Muscle layer of duodenum (tissue), 2 donors: ENCODE data around the gene RGR.

ENCODE experiments used
- H3K27ac ChIP-seq: one replicate; pipeline ENCODE4 v1.7.0; 2013; ENCODE audit warnings: mild to moderate bottlenecking, low read length
- H3K27me3 ChIP-seq: one replicate; pipeline ENCODE4 v1.7.0; 2013; ENCODE audit warnings: low read depth, mild to moderate bottlenecking, control low read depth, low read length
- H3K36me3 ChIP-seq, 2 donors: one replicate each; pipeline ENCODE4 v1.7.0; 2013; ENCODE audit warnings: low read length in 2 of 2, control low read depth in 1 of 2, mild to moderate bottlenecking in 1 of 2; ENCODE audit not compliant: insufficient read depth in 2 of 2, control insufficient read depth in 1 of 2
- H3K4me1 ChIP-seq, 2 donors: one replicate each; pipeline ENCODE4 v1.7.0; 2013; ENCODE audit warnings: low read length in 2 of 2, mild to moderate bottlenecking in 2 of 2, control low read depth in 1 of 2, moderate library complexity in 1 of 2; ENCODE audit not compliant: insufficient read depth in 2 of 2, control insufficient read depth in 1 of 2
- H3K4me3 ChIP-seq, 2 donors: one replicate each; pipeline ENCODE4 v1.7.0; 2013; ENCODE audit warnings: low read length in 2 of 2, low read depth in 1 of 2, mild to moderate bottlenecking in 1 of 2
- H3K9me3 ChIP-seq, 2 donors: one replicate each; pipeline ENCODE4 v1.7.0; 2013; ENCODE audit warnings: low read length in 2 of 2, control low read depth in 1 of 2, mild to moderate bottlenecking in 1 of 2; ENCODE audit not compliant: control insufficient read depth in 1 of 2
- donor health status: healthy.

Gene RGR

DNA sequence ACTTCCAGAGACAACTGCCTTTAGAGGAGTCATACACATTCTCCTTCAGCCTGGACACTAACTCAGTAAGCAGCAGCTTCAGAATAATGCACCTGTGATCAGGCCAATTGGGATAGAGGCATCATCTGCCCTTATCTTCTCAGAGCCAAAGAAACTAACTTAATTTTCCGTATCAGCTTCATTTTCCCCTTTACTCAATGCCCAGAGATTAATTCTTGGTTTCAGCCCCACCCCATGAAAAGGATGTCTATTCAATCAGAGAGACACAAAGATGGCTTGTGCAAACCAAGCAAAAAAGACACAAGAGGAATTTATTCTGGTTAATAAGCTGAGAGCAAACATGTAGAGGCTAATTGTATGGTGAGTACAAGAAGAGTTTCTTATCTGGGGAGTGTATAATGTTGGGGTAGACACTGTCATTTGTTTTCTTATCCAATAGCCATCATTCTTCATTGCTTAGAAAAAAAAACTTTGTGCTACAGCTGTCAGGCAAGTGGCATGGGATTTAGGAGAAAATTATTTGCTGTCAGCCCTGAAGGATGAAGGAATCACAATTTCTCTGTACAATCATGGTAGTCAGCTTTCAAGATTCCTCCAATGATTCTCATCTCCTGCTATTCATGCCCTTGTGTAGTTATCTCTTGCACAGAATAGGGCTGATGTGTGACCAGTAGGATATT lies 44.8 kb downstream of the RGR start:
- H3K27me3 ChIP-seq = no peaks in the 10 kb centered on the region
- H3K27ac ChIP-seq = no peak overlapping the region
- no peak overlapping the region for H3K4me3 ChIP-seq
- no peaks in the 10 kb centered on the region for H3K9me3 ChIP-seq
- H3K36me3 ChIP-seq = no peaks in the 10 kb centered on the region
- no peaks in the 10 kb centered on the region for H3K4me1 ChIP-seq

DNA sequence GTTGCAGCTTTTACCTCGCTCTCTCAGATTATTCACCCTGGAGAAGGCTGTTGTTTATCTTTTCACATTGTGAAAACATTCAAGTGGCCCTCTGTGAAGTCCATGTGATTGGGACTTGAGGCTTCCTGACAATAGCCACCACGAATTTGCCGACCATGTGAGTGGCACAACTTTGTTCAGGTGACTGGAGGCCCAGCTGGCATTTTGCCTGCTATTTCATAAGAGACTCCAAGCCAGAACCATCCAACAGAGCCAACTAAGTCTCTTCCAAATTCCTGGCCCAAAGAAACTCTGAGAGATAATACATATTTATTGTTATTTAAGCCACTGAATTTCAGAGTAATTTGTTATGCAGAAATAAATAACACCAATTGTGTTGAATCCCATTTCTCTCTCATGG lies 45.4 kb downstream of the RGR start:
- no peak overlapping the region for H3K4me3 ChIP-seq
- no peaks in the 10 kb centered on the region for H3K36me3 ChIP-seq
- H3K27ac ChIP-seq = no peak overlapping the region
- H3K4me1 ChIP-seq = no peaks in the 10 kb centered on the region
- H3K9me3 ChIP-seq = no peaks in the 10 kb centered on the region
- H3K27me3 ChIP-seq = no peaks in the 10 kb centered on the region

DNA sequence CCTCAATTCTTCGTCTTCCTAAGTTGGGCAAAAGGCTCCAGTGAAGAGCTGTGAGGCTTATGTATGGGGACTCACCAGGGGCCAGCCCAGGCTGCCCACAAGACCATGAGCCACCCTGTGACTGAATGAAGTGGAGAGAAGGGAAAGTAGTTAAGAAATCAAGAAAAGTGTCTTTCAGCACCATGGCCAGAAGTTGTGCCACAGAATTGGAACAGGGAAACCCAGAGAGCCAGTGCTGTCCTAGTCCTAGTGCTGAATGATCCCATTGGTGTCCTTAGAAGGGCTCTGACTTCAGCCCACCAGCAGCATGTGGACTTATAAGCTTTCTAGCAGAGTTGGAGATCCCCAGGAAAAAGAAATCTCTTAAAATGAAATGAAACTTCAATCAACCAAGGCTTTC lies 46.5 kb downstream of the RGR start:
- H3K27ac ChIP-seq = no peak overlapping the region
- H3K9me3 ChIP-seq = no peaks in the 10 kb centered on the region
- no peaks in the 10 kb centered on the region for H3K4me1 ChIP-seq
- H3K36me3 ChIP-seq = no peaks in the 10 kb centered on the region
- no peak overlapping the region for H3K4me3 ChIP-seq
- no peaks in the 10 kb centered on the region for H3K27me3 ChIP-seq

DNA sequence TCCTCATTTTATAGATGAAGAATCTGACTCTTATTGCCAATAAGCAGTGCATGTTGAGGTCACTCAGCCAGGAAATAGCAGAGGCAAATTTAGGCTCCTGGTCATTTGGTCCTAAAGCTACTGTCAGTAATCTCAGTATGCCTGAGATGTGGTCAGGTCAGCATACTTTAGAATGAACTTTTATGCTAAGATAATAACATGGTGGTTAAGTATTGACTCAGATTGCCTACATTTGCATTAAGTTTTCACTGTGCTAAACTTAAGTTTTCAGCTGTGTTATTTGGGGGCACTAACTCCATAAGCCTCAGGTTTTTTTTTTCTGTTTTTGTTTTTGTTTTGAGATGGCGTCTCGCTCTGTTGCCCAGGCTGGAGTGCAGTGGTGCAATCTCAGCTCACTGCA lies 47.6 kb downstream of the RGR start:
- Histone ChIP-seq H3K27ac (no peak overlapping the region), H3K9me3 (no peaks in the 10 kb centered on the region), H3K4me1 (no peaks in the 10 kb centered on the region), H3K27me3 (no peaks in the 10 kb centered on the region), H3K36me3 (no peaks in the 10 kb centered on the region), H3K4me3 (no peak overlapping the region)

DNA sequence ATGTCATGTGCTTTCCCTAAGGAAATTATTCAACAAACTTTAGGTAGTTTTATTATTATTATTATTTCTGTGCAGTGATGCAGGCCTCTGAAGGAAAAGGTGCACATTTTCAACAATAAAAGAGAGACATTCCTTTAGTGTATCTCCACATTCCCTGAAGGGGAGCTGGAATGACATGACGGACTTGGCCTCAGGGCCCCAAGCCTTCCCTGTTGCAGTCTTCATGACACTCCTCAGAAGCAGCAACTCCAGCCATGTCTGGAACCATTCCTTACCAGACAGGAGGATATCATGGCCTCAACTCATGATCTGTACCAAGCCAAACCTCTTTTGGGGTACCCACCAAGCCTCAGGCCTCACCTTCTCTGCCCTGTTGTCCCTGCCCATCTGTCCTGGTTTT lies 48.3 kb downstream of the RGR start:
- Histone ChIP-seq H3K27ac (no peak overlapping the region), H3K9me3 (no peaks in the 10 kb centered on the region), H3K36me3 (no peaks in the 10 kb centered on the region), H3K4me1 (no peaks in the 10 kb centered on the region), H3K27me3 (no peaks in the 10 kb centered on the region), H3K4me3 (no peak overlapping the region)

DNA sequence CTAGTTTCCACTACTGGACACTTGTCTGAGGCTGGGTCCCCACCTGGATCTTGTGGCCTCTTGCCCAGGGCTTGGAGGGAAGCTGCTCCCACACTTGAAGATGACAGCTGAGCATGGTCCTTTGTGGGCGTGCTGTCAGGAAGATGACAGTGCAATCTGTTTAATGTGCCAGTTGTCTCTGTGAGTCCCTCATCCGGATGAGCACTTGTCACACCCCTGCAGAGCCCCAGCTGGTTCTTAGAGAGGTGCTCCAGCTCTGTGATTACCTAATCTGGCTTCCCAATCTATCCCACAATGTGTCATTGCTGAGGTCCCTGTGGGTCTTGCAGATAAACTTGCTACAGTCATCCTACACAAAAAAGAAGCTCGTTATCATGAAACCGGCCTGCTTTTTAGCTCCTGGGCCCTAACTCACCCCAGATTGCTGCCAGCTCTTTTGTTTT lies 48.7 kb downstream of the RGR start:
- Histone ChIP-seq H3K27ac (no peak overlapping the region), H3K9me3 (no peaks in the 10 kb centered on the region), H3K4me3 (no peak overlapping the region), H3K4me1 (no peaks in the 10 kb centered on the region), H3K27me3 (no peaks in the 10 kb centered on the region), H3K36me3 (no peaks in the 10 kb centered on the region)

DNA sequence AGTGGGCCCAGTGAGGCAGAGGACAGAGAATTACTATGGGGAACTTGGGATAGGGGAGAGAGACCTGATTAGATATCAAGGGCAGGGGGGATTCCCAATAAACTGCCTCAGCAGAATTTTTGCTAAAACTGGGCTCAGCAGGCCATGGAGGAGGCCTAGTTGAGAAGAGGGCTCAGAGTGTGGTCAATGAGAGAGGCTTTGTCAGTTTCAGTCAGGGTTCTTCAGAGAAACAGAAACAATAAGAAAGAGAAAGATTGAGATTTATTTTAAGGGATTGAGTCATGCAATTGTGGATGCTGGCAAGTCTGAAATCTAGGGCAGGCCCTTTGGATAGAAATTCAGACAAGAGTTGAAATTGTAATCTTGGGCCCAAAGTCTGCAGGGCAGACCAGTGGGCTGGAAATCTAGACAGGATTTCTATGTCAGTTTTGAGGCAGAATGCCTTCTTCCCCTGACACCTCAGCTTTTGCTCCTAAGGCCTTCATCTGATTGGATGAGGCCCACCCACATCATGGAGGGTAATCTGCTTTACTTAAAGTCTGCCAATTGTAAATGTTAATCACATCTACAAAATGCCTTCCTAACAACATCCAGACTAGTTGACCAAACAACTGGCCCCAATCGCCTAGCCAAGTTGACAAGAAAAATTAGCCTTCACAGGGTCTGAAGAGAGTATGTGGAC lies 50.1 kb downstream of the RGR start:
- H3K4me3 ChIP-seq = no peak overlapping the region
- no peaks in the 10 kb centered on the region for H3K27me3 ChIP-seq
- no peaks in the 10 kb centered on the region for H3K36me3 ChIP-seq
- no peaks in the 10 kb centered on the region for H3K4me1 ChIP-seq
- no peak overlapping the region for H3K27ac ChIP-seq
- H3K9me3 ChIP-seq = no peaks in the 10 kb centered on the region

DNA sequence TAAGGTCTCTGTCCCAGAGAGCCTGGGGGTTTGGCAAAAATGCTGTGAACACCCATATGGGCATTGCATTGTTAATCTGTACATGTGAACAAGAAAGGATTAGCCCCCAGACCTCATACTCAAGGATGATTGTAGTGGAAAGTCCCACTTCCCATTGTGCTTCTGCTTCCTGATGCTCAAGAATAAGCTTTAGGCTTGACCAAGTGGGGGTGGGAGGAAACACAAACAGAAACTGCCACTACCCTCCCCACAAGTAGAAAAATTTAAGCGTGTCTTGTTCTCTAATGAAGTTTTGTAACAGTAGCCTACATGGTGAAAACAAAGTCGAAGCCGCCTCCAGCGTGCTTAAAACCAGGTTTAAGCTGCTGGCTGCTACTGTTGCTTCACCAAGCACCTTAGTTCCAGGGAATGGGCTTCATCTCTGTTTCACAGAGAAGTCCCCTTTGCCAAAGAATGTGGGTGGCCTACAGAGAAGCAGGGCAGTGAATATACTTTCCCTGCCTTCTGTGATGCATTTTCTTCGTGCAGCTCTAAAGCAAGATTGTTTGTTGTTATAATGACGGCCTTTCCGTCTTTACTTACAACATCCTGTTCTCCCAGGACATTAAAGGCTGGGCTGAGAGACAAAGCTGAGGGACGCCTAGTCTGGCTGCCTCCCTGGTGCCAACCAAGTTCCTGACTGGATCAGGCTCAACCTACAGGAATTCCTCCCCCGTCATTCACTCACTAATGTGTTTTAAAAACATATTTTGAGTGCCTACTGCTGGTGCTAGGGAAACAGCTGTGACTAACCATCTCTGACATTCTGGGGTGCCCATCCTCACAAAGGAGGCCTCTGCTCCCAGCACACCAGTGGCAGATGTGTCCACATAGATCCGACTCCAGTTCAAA lies 51.5 kb downstream of the RGR start:
- H3K9me3 ChIP-seq = no peaks in the 10 kb centered on the region
- H3K4me3 ChIP-seq = no peak overlapping the region
- H3K36me3 ChIP-seq = no peaks in the 10 kb centered on the region
- no peak overlapping the region for H3K27ac ChIP-seq
- H3K27me3 ChIP-seq = no peaks in the 10 kb centered on the region
- H3K4me1 ChIP-seq = no peaks in the 10 kb centered on the region

DNA sequence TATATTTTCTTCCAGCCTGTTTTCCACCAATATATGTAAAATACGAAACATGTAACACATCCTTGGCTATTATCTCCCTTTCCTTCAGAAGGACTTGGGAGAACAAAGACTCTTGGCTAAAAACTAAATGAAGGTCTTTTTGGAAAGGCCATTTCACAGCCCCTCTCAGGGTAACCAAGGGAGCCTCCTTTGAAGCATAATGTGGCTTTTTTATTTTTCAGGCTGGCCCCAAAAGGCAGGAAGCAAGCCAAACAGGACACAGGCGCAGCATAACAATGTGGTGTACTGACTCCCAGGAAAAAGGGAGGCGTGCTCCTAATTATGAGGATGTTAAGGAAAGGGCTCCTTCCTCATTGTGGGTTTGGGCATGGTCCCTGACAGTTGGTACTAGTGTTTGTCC lies 53.2 kb downstream of the RGR start:
- Histone ChIP-seq H3K27me3 (no peaks in the 10 kb centered on the region), H3K9me3 (no peaks in the 10 kb centered on the region), H3K36me3 (no peaks in the 10 kb centered on the region), H3K4me3 (no peak overlapping the region), H3K4me1 (no peaks in the 10 kb centered on the region), H3K27ac (no peak overlapping the region)

DNA sequence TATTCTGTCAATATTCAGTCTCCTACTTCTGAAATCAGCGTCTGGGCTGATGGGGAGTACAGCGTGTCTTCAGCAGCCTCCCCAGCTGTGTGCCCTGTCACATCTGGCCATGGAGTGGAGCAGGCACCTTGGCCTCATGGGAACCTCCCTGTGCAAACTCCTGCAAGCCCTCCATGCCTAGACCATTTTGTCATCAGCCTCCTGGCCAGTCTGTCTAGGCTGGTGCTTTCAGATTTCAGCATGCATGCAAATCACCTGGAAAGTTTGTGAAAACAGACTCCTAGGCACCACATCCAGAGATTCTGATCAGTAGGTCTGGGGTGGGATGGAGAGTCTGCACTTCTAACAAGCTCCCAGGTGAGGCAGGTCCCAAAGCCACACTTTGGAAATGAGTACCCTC lies 57.4 kb downstream of the RGR start:
- Histone ChIP-seq H3K27me3 (no peaks in the 10 kb centered on the region), H3K4me1 (no peaks in the 10 kb centered on the region), H3K36me3 (no peaks in the 10 kb centered on the region), H3K4me3 (no peak overlapping the region), H3K27ac (no peak overlapping the region), H3K9me3 (no peaks in the 10 kb centered on the region)

DNA sequence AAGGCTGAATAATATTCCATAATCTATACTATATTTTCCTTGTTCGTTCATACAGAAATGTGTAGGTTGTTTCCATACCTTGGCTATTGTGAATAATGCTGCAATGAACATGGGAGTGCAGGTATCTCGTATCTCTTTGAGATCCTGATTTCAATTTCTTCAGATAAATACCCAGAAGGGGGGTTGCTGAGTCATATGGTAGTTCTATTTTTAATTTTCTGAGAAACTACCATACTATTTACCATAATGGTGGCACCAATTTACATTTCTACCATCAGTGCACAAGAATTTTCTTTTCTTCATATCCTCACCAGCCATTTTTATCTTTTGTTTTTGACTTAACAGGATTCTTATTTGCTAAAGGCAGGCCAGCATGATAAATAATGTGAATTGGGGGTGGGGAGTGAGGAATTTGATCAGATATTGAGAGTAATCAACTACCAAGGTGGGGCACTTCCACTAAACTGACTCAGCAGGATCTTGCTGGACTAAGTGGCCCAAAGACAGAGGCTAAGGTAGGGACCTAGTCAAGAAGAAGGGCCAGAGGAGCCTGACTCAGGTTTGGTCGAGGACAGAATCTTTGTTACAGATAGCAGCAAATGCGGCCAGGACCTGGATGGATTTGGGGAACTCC lies 62.0 kb downstream of the RGR start:
- no peak overlapping the region for H3K27ac ChIP-seq
- no peaks in the 10 kb centered on the region for H3K9me3 ChIP-seq
- no peaks in the 10 kb centered on the region for H3K36me3 ChIP-seq
- H3K4me1 ChIP-seq = peaks cover 0 to 8% of the 10 kb centered on the region in 2 donors
- H3K4me3 ChIP-seq = no peak overlapping the region
- no peaks in the 10 kb centered on the region for H3K27me3 ChIP-seq
